ENCODE results near the gene ERBB4.

DNA sequence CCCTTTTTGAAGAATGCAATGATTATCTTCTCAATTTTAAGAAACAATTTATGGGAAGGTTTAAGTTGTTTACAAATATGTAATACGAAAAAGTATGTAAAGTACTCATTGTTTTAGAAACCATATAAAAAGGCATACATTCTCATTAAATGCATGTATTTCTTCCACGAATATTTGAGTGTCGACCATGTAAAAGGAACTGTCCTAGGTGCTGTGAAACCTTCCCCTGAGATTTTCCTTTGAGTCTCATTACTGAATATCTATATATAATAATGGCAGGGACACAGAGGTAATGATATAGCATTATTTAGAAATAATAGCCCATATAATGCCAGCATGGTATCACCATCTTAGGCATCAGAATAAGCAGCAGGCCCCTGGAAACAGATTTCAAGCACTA lies 239.3 kb downstream of the ERBB4 start:
- TF ChIP-seq, protein P1, sequence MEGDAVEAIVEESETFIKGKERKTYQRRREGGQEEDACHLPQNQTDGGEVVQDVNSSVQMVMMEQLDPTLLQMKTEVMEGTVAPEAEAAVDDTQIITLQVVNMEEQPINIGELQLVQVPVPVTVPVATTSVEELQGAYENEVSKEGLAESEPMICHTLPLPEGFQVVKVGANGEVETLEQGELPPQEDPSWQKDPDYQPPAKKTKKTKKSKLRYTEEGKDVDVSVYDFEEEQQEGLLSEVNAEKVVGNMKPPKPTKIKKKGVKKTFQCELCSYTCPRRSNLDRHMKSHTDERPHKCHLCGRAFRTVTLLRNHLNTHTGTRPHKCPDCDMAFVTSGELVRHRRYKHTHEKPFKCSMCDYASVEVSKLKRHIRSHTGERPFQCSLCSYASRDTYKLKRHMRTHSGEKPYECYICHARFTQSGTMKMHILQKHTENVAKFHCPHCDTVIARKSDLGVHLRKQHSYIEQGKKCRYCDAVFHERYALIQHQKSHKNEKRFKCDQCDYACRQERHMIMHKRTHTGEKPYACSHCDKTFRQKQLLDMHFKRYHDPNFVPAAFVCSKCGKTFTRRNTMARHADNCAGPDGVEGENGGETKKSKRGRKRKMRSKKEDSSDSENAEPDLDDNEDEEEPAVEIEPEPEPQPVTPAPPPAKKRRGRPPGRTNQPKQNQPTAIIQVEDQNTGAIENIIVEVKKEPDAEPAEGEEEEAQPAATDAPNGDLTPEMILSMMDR (IDR thresholded peaks at IDR 0.05), result no peak
- TF ChIP-seq POLR2A (IDR thresholded peaks at IDR 0.05), result no peak
